ENCODE data around the gene ZNF845.
A peak's percentile ranks its signal among the peaks of the same experiment; 100 is the strongest.

Gene ZNF845

GRCh38 chr19:53381376-53381775, 47.8 kb downstream of the ZNF845 start:
- DNase-seq (ENCODE audit: low read depth) = no peak
- no peak overlapping the region for H3K4me3 ChIP-seq (ENCODE audit: control insufficient read depth, low read depth, low read length)

GRCh38 chr19:53388168-53388567, 54.6 kb downstream of the ZNF845 start:
- no peak overlapping the region for H3K4me3 ChIP-seq (ENCODE audit: control insufficient read depth, low read depth, low read length)
- no peak for TF ChIP-seq CTCF (IDR thresholded peaks at IDR 0.05; ENCODE audit: control insufficient read depth, insufficient read depth, low read depth, low read length, missing control alignments)
- DNase-seq (ENCODE audit: low read depth) = no peak

More at GRCh38 chr19:53381376-53381775, 47.8 kb downstream of the ZNF845 start:
- TF ChIP-seq CTCF (IDR thresholded peaks at IDR 0.05; ENCODE audit: control insufficient read depth, insufficient read depth, low read depth, low read length, missing control alignments) = no peak

GRCh38 chr19:53388904-53389303, 55.4 kb downstream of the ZNF845 start:
- no peak overlapping the region for H3K4me3 ChIP-seq (ENCODE audit: control insufficient read depth, low read depth, low read length)
- no peak for DNase-seq (ENCODE audit: low read depth)
- TF ChIP-seq CTCF (IDR thresholded peaks at IDR 0.05; ENCODE audit: control insufficient read depth, insufficient read depth, low read depth, low read length, missing control alignments) = no peak

GRCh38 chr19:53389571-53389970, 56.0 kb downstream of the ZNF845 start:
- no peak overlapping the region for H3K4me3 ChIP-seq (ENCODE audit: control insufficient read depth, low read depth, low read length)
- DNase-seq (ENCODE audit: low read depth) = no peak
- TF ChIP-seq CTCF (IDR thresholded peaks at IDR 0.05; ENCODE audit: control insufficient read depth, insufficient read depth, low read depth, low read length, missing control alignments) = no peak

- DNase-seq (ENCODE audit: low read depth) = no peak
- H3K4me3 ChIP-seq (ENCODE audit: control insufficient read depth, low read depth, low read length) = no peak overlapping the region
- TF ChIP-seq CTCF (IDR thresholded peaks at IDR 0.05; ENCODE audit: control insufficient read depth, insufficient read depth, low read depth, low read length, missing control alignments) = no peak
Measured at GRCh38 chr19:53389978-53390377, 56.4 kb downstream of the ZNF845 start.

GRCh38 chr19:53394522-53394973, 61.0 kb downstream of the ZNF845 start:
- no peak for TF ChIP-seq CTCF (IDR thresholded peaks at IDR 0.05; ENCODE audit: control insufficient read depth, insufficient read depth, low read depth, low read length, missing control alignments)
- H3K4me3 ChIP-seq (ENCODE audit: control insufficient read depth, low read depth, low read length) = peak overlapping the region; percentile 73
- DNase-seq (ENCODE audit: low read depth) = no peak

Data from AG09309 (cell line).